DOHH2 (cell line): ENCODE measurements around the gene SCAP.

ENCODE experiments used
- H3F3A ChIP-seq: fragments of 200-600 bp; sonication (generic), shearing (Covaris generic); 2 replicates; pipeline ENCODE4 v1.6.0; 2016; ENCODE audit warnings: antibody characterized with exemption, mild to moderate bottlenecking; ENCODE audit not compliant: control insufficient read depth, insufficient read depth
- H3K27ac ChIP-seq: fragments of 200-600 bp; sonication (generic); 2 replicates; pipeline ENCODE4 v1.5.1; 2014; ENCODE audit warnings: low read depth, mild to moderate bottlenecking, low read length, moderate library complexity
- H3K27me3 ChIP-seq: fragments of 200-600 bp; sonication (generic); 2 replicates; pipeline ENCODE4 v1.6.1; 2014; ENCODE audit warnings: mild to moderate bottlenecking, low read length, mixed read lengths; ENCODE audit not compliant: control insufficient read depth
- H3K36me3 ChIP-seq: fragments of 200-600 bp; sonication (generic); 2 replicates; pipeline ENCODE4 v1.6.1; 2014; ENCODE audit warnings: mild to moderate bottlenecking, low read length, moderate library complexity, mixed read lengths; ENCODE audit not compliant: control insufficient read depth
- H3K4me1 ChIP-seq: fragments of 200-600 bp; sonication (generic); 2 replicates; pipeline ENCODE4 v1.6.1; 2014; ENCODE audit warnings: mild to moderate bottlenecking, low read length, mixed read lengths; ENCODE audit not compliant: control insufficient read depth
- H3K4me2 ChIP-seq: fragments of 200-600 bp; sonication (generic); 2 replicates; pipeline ENCODE4 v1.6.0; 2014; ENCODE audit warnings: mild to moderate bottlenecking, low read length, moderate library complexity
- H3K4me3 ChIP-seq: fragments of 200-600 bp; sonication (generic); 2 replicates; pipeline ENCODE4 v1.5.1; 2014; ENCODE audit warnings: mild to moderate bottlenecking, low read length, mixed read lengths
- H3K79me2 ChIP-seq: fragments of 200-600 bp; sonication (generic); 2 replicates; pipeline ENCODE4 v1.6.1; 2014; ENCODE audit warnings: mild to moderate bottlenecking, low read length, mixed read lengths; ENCODE audit not compliant: control insufficient read depth
- H3K9me2 ChIP-seq: fragments of 200-600 bp; sonication (generic); replicated peaks from 2 replicates; pipeline ENCODE4 v1.6.1; 2014; ENCODE audit warnings: mild to moderate bottlenecking, low read length, mixed read lengths; ENCODE audit not compliant: control insufficient read depth
- H3K9me3 ChIP-seq: fragments of 200-600 bp; sonication (generic); 2 replicates; pipeline ENCODE4 v1.6.1; 2014; ENCODE audit warnings: antibody characterized with exemption, low read length, mixed read lengths; ENCODE audit not compliant: control insufficient read depth, insufficient read depth
- H4K20me1 ChIP-seq: fragments of 200-600 bp; sonication (generic); 2 replicates; pipeline ENCODE4 v1.6.0; 2014; ENCODE audit warnings: low read depth, mild to moderate bottlenecking, antibody characterized with exemption, low read length, moderate library complexity; ENCODE audit not compliant: control insufficient read depth, insufficient read depth
- CTCF ChIP-seq: fragments of 200-600 bp; sonication (generic); IDR thresholded peaks from one replicate; pipeline ENCODE4 v1.5.1; 2014; ENCODE audit warnings: antibody characterized with exemption, mild to moderate bottlenecking, low read depth, low read length; ENCODE audit not compliant: poor library complexity, severe bottlenecking
- EZH2phosphoT487 ChIP-seq: fragments of 200-600 bp; sonication (generic); IDR thresholded peaks from 2 replicates; pipeline ENCODE4 v1.6.1; 2017; ENCODE audit warnings: borderline replicate concordance, mild to moderate bottlenecking, antibody characterized with exemption, low read length, moderate library complexity, mixed read lengths

SCAP gene

GRCh38 chr3:47476644-47477199 lies 981 bp upstream of the SCAP start:
- Histone ChIP-seq H4K20me1 (no peaks in the 10 kb centered on the region), H3K36me3 (peaks cover 10% of the 10 kb centered on the region), H3K27ac (no peak overlapping the region), H3K4me3 (peak overlapping the region; percentile 97), H3K4me2 (peak overlapping the region; percentile 83), H3K9me3 (no peaks in the 10 kb centered on the region), H3K9me2 (no peaks in the 10 kb centered on the region), H3K4me1 (peaks cover 25% of the 10 kb centered on the region), H3K27me3 (no peaks in the 10 kb centered on the region), H3F3A (no peaks in the 10 kb centered on the region; the same call in 1 of the 2 replicates), H3K79me2 (peaks cover 40% of the 10 kb centered on the region)
- TF ChIP-seq EZH2phosphoT487 (no peak), CTCF (no peak)

GRCh38 chr3:47476330-47476626 lies 537 bp upstream of the SCAP start:
- no peaks in the 10 kb centered on the region for H3K9me2 ChIP-seq

GRCh38 chr3:47475029-47475569 lies 642 bp downstream of the SCAP start:
- Histone ChIP-seq H3K36me3 (peaks cover 12% of the 10 kb centered on the region), H3K9me3 (no peaks in the 10 kb centered on the region), H3K27me3 (no peaks in the 10 kb centered on the region), H3K79me2 (peaks cover 56% of the 10 kb centered on the region), H3K4me1 (peaks cover 25% of the 10 kb centered on the region), H3K4me2 (peak overlapping the region; percentile 83), H3K9me2 (no peaks in the 10 kb centered on the region), H3K4me3 (peak overlapping the region; percentile 97), H3K27ac (peak overlapping the region; percentile 16; the same call in 1 of the 2 replicates), H4K20me1 (no peaks in the 10 kb centered on the region), H3F3A (no peaks in the 10 kb centered on the region)
- TF ChIP-seq CTCF (no peak), EZH2phosphoT487 (no peak)

More at GRCh38 chr3:47476330-47476626, 537 bp upstream of the SCAP start:
- H3K9me3 ChIP-seq = no peaks in the 10 kb centered on the region
- H3K79me2 ChIP-seq = peaks cover 44% of the 10 kb centered on the region
- peak overlapping the region; percentile 97 for H3K4me3 ChIP-seq
- H4K20me1 ChIP-seq = no peaks in the 10 kb centered on the region
- H3K4me2 ChIP-seq = peak overlapping the region; percentile 83
- no peaks in the 10 kb centered on the region for H3K27me3 ChIP-seq
- no peaks in the 10 kb centered on the region for H3F3A ChIP-seq
- peaks cover 25% of the 10 kb centered on the region for H3K4me1 ChIP-seq
- no peak overlapping the region for H3K27ac ChIP-seq
- peaks cover 10% of the 10 kb centered on the region for H3K36me3 ChIP-seq
- no peak for TF ChIP-seq EZH2phosphoT487
- TF ChIP-seq CTCF = no peak
